Measurements from ENCODE around the gene MYLIP.

DNA sequence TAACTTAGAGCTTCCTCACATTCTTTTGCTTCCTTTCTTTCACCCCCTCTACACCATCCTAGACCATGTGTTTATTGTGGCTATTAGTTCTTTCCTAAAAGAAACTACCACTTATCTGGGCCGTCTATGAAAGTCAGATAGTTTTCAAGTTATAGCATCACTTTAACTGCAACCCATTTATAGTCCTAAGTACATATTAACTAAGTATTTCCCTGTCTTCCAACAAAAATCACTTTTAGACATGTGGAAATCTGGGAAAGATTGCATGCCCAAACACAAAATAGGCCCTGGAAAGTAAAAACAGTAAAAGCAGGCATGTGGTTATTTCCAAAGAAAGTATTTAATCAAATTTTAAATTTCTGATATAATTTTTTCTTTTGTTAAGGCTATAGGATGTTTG lies 5.5 kb downstream of the MYLIP start:
- no peak for TF ChIP-seq EZH2 (IDR thresholded peaks at IDR 0.05; ENCODE audit: borderline replicate concordance, low read length)
- TF ChIP-seq, protein P1, sequence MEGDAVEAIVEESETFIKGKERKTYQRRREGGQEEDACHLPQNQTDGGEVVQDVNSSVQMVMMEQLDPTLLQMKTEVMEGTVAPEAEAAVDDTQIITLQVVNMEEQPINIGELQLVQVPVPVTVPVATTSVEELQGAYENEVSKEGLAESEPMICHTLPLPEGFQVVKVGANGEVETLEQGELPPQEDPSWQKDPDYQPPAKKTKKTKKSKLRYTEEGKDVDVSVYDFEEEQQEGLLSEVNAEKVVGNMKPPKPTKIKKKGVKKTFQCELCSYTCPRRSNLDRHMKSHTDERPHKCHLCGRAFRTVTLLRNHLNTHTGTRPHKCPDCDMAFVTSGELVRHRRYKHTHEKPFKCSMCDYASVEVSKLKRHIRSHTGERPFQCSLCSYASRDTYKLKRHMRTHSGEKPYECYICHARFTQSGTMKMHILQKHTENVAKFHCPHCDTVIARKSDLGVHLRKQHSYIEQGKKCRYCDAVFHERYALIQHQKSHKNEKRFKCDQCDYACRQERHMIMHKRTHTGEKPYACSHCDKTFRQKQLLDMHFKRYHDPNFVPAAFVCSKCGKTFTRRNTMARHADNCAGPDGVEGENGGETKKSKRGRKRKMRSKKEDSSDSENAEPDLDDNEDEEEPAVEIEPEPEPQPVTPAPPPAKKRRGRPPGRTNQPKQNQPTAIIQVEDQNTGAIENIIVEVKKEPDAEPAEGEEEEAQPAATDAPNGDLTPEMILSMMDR (conservative IDR thresholded peaks at IDR 0.05 in 1 of 2, IDR thresholded peaks at IDR 0.05 in 1 of 2; ENCODE audit: extremely low read depth in 1 of 2, insufficient read depth in 1 of 2, low read depth in 1 of 2, low read length in 2 of 2) = no peak
